Neural progenitor cell (in vitro differentiated cells): ENCODE data around the gene WBP1L. TPM values are rescaled to one million over a fixed set of nuclear protein-coding genes. Genes with fewer than 3 reads are reported as not detected.

Source experiments
- DNase-seq: peaks from one replicate; pipeline ENCODE4 v3.0.0-alpha.2; 2016; ENCODE audit warnings: low spot score
- H2AFZ ChIP-seq: fragments of 200-600 bp; sonication (generic); replicated peaks from 2 replicates; pipeline ENCODE4 v1.6.1; 2016; ENCODE audit warnings: antibody characterized with exemption
- H3F3A ChIP-seq: fragments of 200-600 bp; sonication (generic); 2 replicates; pipeline ENCODE4 v1.6.1; 2016; ENCODE audit warnings: antibody characterized with exemption, low read depth
- H3K27ac ChIP-seq: fragments of 200-600 bp; sonication (generic); 2 replicates; pipeline ENCODE4 v1.5.1; 2016; ENCODE audit warnings: mild to moderate bottlenecking
- H3K27me3 ChIP-seq: fragments of 200-600 bp; sonication (generic); 2 replicates; pipeline ENCODE4 v1.6.1; 2016; ENCODE audit warnings: mild to moderate bottlenecking, moderate library complexity
- H3K36me3 ChIP-seq: fragments of 200-600 bp; sonication (generic); 2 replicates; pipeline ENCODE4 v1.5.1; 2016
- H3K4me1 ChIP-seq: fragments of 200-600 bp; sonication (generic); 2 replicates; pipeline ENCODE4 v1.6.1; 2016; ENCODE audit warnings: mixed run types
- H3K4me2 ChIP-seq: fragments of 200-600 bp; sonication (generic); 2 replicates; pipeline ENCODE4 v1.6.1; 2016
- H3K4me3 ChIP-seq: fragments of 200-600 bp; sonication (generic); 2 replicates; pipeline ENCODE4 v1.5.1; 2016
- H3K79me2 ChIP-seq: fragments of 200-600 bp; sonication (generic); 2 replicates; pipeline ENCODE4 v1.6.1; 2016; ENCODE audit warnings: low read depth
- H3K9ac ChIP-seq: fragments of 200-600 bp; sonication (generic); 2 replicates; pipeline ENCODE4 v1.6.1; 2016
- H3K9me3 ChIP-seq: fragments of 200-600 bp; sonication (generic); 2 replicates; pipeline ENCODE4 v1.5.1; 2016; ENCODE audit warnings: low read depth
- H4K20me1 ChIP-seq: fragments of 200-600 bp; sonication (generic); 2 replicates; pipeline ENCODE4 v1.6.1; 2016; ENCODE audit warnings: low read depth
- H3K27ac Mint-ChIP-seq: 3 replicates; pipeline ENCODE4 v1.8.0; 2021; ENCODE audit warnings: mixed read lengths
- H3K27me3 Mint-ChIP-seq: 2 replicates; pipeline ENCODE4 v1.8.0; 2022; ENCODE audit warnings: low read depth, mild to moderate bottlenecking, inconsistent platforms, moderate library complexity, mixed read lengths; ENCODE audit not compliant: insufficient read depth
- H3K36me3 Mint-ChIP-seq: 3 replicates; pipeline ENCODE4 v1.8.0; 2021; ENCODE audit warnings: mixed read lengths
- H3K4me1 Mint-ChIP-seq: 3 replicates; pipeline ENCODE4 v1.8.0; 2021; ENCODE audit warnings: mixed read lengths
- H3K4me3 Mint-ChIP-seq: 3 replicates; pipeline ENCODE4 v1.8.0; 2021; ENCODE audit warnings: mild to moderate bottlenecking, moderate library complexity, mixed read lengths
- H3K9me3 Mint-ChIP-seq: 3 replicates; pipeline ENCODE4 v1.8.0; 2020; ENCODE audit warnings: mixed read lengths
- EZH2 ChIP-seq: fragments of 200-600 bp; sonication (generic); IDR thresholded peaks from 2 replicates; pipeline ENCODE4 v1.6.1; 2017; ENCODE audit warnings: antibody characterized with exemption, mild to moderate bottlenecking, moderate library complexity
- EZH2phosphoT487 ChIP-seq: fragments of 200-600 bp; sonication (generic); IDR thresholded peaks from 2 replicates; pipeline ENCODE4 v1.6.1; 2017; ENCODE audit warnings: antibody characterized with exemption
- total RNA-seq: library from RNA; depleted of rRNA; stranded (reverse); fragments of >200 nt; gene quantifications from 2 replicates; pipeline ENCODE4 v1.2.3, GENCODE V29; 2015; ENCODE audit warnings: low replicate concordance
- TF ChIP-seq, protein P1 (sequence below): fragments of 200-600 bp; sonication (generic); IDR thresholded peaks from 2 replicates; pipeline ENCODE4 v1.5.1; 2017; ENCODE audit warnings: antibody characterized with exemption, mild to moderate bottlenecking

Gene WBP1L
- total RNA-seq, 1 donor from 2014 or later: 21.1 TPM

DNA sequence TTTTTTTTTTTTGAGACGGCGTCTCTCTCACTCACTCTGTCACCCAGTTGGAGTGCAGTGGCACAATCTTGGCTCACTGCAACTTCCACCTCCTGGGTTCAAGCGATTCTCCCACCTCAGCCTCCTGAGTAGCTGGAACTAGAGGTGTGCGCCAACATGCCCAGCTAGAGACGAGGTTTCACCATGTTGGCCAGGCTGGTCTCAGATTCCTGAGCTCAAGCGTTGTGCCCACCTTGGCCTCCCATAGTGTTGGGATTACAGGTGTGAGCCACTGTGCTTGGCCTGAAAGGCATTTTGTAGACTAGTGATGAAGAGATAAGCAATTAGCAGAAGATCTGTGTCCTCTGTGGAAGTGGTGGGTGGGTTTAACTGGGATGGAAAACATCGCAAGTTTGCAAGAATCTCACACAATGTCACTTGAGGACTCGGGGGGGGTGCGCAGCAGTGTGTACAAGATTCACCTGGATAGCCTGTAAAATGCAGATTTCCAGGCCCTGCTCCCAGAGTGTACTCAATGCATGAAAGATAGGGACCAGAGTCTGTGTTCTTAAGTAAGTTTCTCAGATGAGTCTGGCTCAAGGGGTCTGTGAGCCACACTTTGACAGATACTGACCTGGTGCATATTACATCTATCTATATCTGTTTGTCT is 82.5 kb downstream of the WBP1L start:
- Mint-ChIP-seq H3K36me3 (no peaks in the 10 kb centered on the region), H3K4me3 (no peak overlapping the region), H3K4me1 (peaks cover 7% of the 10 kb centered on the region), H3K27ac (no peak overlapping the region), H3K27me3 (peaks cover 3% of the 10 kb centered on the region), H3K9me3 (peaks cover 5% of the 10 kb centered on the region)
- Histone ChIP-seq H2AFZ (no peak overlapping the region), H3K4me1 (no peaks in the 10 kb centered on the region), H3K79me2 (no peaks in the 10 kb centered on the region), H3K9ac (no peak overlapping the region), H4K20me1 (no peaks in the 10 kb centered on the region), H3F3A (no peaks in the 10 kb centered on the region), H3K4me2 (no peak overlapping the region), H3K4me3 (no peak overlapping the region), H3K9me3 (no peaks in the 10 kb centered on the region), H3K27me3 (no peaks in the 10 kb centered on the region), H3K27ac (no peak overlapping the region), H3K36me3 (no peaks in the 10 kb centered on the region)
- TF ChIP-seq, protein P1, sequence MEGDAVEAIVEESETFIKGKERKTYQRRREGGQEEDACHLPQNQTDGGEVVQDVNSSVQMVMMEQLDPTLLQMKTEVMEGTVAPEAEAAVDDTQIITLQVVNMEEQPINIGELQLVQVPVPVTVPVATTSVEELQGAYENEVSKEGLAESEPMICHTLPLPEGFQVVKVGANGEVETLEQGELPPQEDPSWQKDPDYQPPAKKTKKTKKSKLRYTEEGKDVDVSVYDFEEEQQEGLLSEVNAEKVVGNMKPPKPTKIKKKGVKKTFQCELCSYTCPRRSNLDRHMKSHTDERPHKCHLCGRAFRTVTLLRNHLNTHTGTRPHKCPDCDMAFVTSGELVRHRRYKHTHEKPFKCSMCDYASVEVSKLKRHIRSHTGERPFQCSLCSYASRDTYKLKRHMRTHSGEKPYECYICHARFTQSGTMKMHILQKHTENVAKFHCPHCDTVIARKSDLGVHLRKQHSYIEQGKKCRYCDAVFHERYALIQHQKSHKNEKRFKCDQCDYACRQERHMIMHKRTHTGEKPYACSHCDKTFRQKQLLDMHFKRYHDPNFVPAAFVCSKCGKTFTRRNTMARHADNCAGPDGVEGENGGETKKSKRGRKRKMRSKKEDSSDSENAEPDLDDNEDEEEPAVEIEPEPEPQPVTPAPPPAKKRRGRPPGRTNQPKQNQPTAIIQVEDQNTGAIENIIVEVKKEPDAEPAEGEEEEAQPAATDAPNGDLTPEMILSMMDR: no peak
- TF ChIP-seq EZH2 (no peak), EZH2phosphoT487 (no peak)
- DNase-seq: no peak

DNA sequence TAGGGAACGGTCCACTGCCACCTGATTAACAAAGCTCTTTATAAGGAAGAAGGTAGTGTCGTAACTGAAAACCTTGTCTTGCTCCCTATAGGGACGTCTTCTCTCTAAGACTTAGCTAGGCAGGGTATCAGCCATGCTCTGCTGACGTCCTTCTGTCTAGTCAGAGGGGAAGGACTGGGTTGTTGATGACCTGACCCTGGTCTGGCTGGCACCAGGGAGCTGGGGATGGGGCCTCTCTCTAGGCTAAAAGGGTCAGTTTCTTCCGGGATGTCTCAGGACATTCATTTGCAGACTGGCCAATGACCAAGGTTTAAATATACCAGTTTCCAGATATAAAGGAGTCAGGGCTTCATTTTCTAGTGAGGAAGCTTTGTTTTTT is 83.8 kb downstream of the WBP1L start:
- Mint-ChIP-seq H3K27me3 (peaks cover 3% of the 10 kb centered on the region), H3K9me3 (peaks cover 5% of the 10 kb centered on the region), H3K4me3 (no peak overlapping the region), H3K4me1 (peaks cover 7% of the 10 kb centered on the region), H3K36me3 (no peaks in the 10 kb centered on the region), H3K27ac (peak overlapping the region; percentile 53)
- Histone ChIP-seq H3K9me3 (no peaks in the 10 kb centered on the region), H3K27me3 (no peaks in the 10 kb centered on the region), H3K4me1 (no peaks in the 10 kb centered on the region), H3K79me2 (no peaks in the 10 kb centered on the region), H3K9ac (no peak overlapping the region), H2AFZ (no peak overlapping the region), H3K4me3 (no peak overlapping the region), H3K4me2 (no peak overlapping the region), H4K20me1 (no peaks in the 10 kb centered on the region), H3K27ac (no peak overlapping the region), H3K36me3 (no peaks in the 10 kb centered on the region), H3F3A (no peaks in the 10 kb centered on the region)
- no peak for TF ChIP-seq EZH2
- no peak for TF ChIP-seq EZH2phosphoT487
- TF ChIP-seq, protein P1: no peak
- DNase-seq: no peak

DNA sequence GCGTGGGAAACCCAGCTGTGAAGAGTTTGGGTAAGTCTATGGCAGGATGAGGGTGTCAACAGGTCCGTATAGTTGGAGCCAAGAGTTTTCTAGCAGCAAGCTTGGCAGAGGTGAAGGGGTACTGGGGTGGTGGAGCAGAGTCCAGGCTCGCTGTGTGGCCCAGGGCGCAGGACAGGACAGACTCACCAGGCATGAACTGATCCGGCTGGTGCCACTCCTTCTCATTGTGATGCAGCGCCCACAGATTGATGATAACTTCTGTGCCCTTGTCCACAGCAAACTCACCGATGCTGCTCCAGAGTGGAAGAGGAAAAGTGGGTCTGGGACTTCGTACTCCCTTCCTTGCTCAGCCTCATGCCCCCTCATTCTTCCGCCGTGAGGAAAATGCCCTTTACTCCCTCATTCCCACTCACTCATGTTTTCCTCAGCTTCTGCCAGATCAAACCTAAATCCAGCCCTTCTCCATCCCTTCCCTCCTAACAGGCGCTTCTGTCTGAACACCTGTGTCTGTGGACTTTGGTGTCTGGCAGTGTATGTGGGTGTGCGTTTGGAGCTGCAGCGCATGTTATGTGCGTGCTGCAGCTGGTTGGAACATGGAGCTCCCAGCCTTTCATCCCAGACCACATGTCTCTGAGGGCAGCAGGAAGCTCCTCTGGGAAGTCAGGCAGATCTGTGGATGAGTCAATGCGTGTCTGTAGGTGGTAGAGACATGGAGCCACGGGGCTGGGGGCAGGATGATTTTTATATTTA is 87.7 kb downstream of the WBP1L start:
- H3F3A ChIP-seq: no peaks in the 10 kb centered on the region
- H3K9me3 Mint-ChIP-seq: no peaks in the 10 kb centered on the region
- H3K27me3 ChIP-seq: no peaks in the 10 kb centered on the region
- peaks cover 2% of the 10 kb centered on the region for H3K27me3 Mint-ChIP-seq
- no peaks in the 10 kb centered on the region for H4K20me1 ChIP-seq
- no peaks in the 10 kb centered on the region for H3K79me2 ChIP-seq
- no peak for TF ChIP-seq EZH2phosphoT487
- TF ChIP-seq, protein P1: no peak
- TF ChIP-seq EZH2: no peak
- H3K4me2 ChIP-seq: no peak overlapping the region
- no peaks in the 10 kb centered on the region for H3K9me3 ChIP-seq
- DNase-seq: no peak
- no peak overlapping the region for H3K27ac ChIP-seq
- H3K4me3 Mint-ChIP-seq: no peak overlapping the region
- peaks cover 7% of the 10 kb centered on the region for H3K4me1 Mint-ChIP-seq
- no peak overlapping the region for H3K9ac ChIP-seq
- H3K4me3 ChIP-seq: no peak overlapping the region
- H3K36me3 ChIP-seq: no peaks in the 10 kb centered on the region
- no peak overlapping the region for H2AFZ ChIP-seq
- no peaks in the 10 kb centered on the region for H3K4me1 ChIP-seq
- H3K27ac Mint-ChIP-seq: no peak overlapping the region
- H3K36me3 Mint-ChIP-seq: no peaks in the 10 kb centered on the region
